ENCODE measurements around the gene NUBPL.

DNA sequence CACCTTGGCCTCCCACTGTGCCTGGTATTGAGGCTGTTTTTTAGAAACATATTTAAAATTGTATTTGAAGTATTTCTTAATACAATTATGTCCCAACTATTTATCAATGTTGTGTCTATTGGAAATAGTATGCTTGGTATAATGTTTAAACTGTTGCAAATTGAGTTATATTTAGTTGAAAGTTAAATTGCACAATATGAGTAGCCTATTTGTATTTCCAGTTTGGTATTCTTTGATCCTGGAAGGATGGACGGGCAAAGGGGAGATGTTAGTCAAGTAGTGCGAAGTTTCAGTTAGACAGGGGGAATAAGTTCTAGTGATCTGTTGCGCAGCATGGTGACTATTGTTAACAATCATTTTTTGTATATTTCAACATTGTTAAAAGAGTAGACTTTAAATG lies 111.5 kb downstream of the NUBPL start:
- TF ChIP-seq, protein P1, sequence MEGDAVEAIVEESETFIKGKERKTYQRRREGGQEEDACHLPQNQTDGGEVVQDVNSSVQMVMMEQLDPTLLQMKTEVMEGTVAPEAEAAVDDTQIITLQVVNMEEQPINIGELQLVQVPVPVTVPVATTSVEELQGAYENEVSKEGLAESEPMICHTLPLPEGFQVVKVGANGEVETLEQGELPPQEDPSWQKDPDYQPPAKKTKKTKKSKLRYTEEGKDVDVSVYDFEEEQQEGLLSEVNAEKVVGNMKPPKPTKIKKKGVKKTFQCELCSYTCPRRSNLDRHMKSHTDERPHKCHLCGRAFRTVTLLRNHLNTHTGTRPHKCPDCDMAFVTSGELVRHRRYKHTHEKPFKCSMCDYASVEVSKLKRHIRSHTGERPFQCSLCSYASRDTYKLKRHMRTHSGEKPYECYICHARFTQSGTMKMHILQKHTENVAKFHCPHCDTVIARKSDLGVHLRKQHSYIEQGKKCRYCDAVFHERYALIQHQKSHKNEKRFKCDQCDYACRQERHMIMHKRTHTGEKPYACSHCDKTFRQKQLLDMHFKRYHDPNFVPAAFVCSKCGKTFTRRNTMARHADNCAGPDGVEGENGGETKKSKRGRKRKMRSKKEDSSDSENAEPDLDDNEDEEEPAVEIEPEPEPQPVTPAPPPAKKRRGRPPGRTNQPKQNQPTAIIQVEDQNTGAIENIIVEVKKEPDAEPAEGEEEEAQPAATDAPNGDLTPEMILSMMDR (IDR thresholded peaks at IDR 0.05), result no peak
- no peak for TF ChIP-seq ZFX (IDR thresholded peaks at IDR 0.05; ENCODE audit: borderline replicate concordance)

All from 22Rv1 (cell line).